SHP77 treated with DMSO at 0.1 percent for 48 hours (cell line): ENCODE data around the gene PDGFC.

ENCODE experiments used
- DNase-seq: peaks from one replicate; lab custom pipeline; 2025; lab: John Stamatoyannopoulos, UW

PDGFC gene

GRCh38 chr4:156971676-156972378 lies at the start of gene PDGFC:
TSS of gene PDGFC (minus strand) at chr4:156971799. CDS start at chr4:156970903, 896 bp downstream.
- no peak for DNase-seq

- DNase-seq, result no peak
Measured at GRCh38 chr4:157020882-157021281, 49.3 kb upstream of the PDGFC start.

- no peak for DNase-seq
Measured at GRCh38 chr4:157018920-157019490, 47.4 kb upstream of the PDGFC start.

- no peak for DNase-seq
Measured at GRCh38 chr4:157014621-157015591, 43.3 kb upstream of the PDGFC start.

GRCh38 chr4:157013656-157014055 lies 42.1 kb upstream of the PDGFC start:
- DNase-seq, result no peak

- no peak for DNase-seq
Measured at GRCh38 chr4:157012781-157013180, 41.2 kb upstream of the PDGFC start.

- DNase-seq, result no peak
Measured at GRCh38 chr4:157012296-157012695, 40.7 kb upstream of the PDGFC start.

GRCh38 chr4:157010630-157011029 lies 39.0 kb upstream of the PDGFC start:
- no peak for DNase-seq

- no peak for DNase-seq
Measured at GRCh38 chr4:157005831-157006230, 34.2 kb upstream of the PDGFC start.

GRCh38 chr4:157005193-157005592 lies 33.6 kb upstream of the PDGFC start:
- no peak for DNase-seq

- DNase-seq, result no peak
Measured at GRCh38 chr4:157004279-157005161, 32.9 kb upstream of the PDGFC start.

GRCh38 chr4:156999175-156999517 lies 27.5 kb upstream of the PDGFC start:
- DNase-seq, result no peak

GRCh38 chr4:156998500-156999174 lies 27.0 kb upstream of the PDGFC start:
- DNase-seq, result no peak

- no peak for DNase-seq
Measured at GRCh38 chr4:156992943-156993342, 21.3 kb upstream of the PDGFC start.

- no peak for DNase-seq
Measured at GRCh38 chr4:156991161-156991560, 19.6 kb upstream of the PDGFC start.

GRCh38 chr4:156983366-156983765 lies 11.8 kb upstream of the PDGFC start:
- no peak for DNase-seq

- no peak for DNase-seq
Measured at GRCh38 chr4:156981262-156981769, 9.7 kb upstream of the PDGFC start.

GRCh38 chr4:156977435-156978160 lies 6.0 kb upstream of the PDGFC start:
- no peak for DNase-seq

- no peak for DNase-seq
Measured at GRCh38 chr4:156976147-156976546, 4.5 kb upstream of the PDGFC start.

- no peak for DNase-seq
Measured at GRCh38 chr4:156975686-156976085, 4.1 kb upstream of the PDGFC start.
